AG08396 (cell line): ENCODE results near the gene ADARB2.
"Not testable (repeated sequence)": the region's sequence is repeated elsewhere in the genome, so short reads cannot be mapped to it uniquely, and the experiment has no call there.

Source experiments
- DNase-seq: peaks from one replicate; pipeline ENCODE4 v3.0.0; 2012; ENCODE audit warnings: low spot score, mixed read lengths

ADARB2 gene

DNA sequence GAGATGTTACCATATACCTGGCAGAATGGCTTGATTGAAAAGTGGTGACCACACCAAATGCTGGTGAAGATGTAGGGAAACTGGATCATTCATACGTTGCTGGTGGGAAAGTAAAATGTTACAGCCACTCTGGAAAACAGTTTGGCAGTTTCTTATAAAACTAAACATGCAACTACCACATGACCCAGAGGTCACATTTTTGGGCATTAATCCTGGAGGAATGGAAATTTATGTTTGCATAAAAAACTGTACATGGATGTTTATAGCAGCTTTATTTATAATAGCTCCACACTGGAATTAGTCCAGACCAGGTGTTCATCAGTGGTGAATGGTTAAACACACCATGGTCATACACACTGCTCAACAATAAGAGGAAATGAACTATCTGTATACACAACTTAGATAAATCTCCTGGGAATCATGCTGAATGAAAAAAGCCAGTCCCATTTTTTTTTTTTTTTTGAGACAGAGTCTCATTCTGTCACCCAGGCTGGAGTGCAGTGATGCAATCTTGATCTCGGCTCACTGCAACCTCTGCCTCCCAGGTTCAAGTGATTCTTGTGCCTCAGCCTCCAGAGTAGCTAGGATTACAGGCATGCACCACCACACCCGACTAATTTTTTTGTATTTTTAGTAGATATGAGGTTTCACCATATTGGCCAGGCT lies 309.7 kb downstream of the ADARB2 start:
- DNase-seq, result not testable (repeated sequence)

GRCh38 chr10:1426786-1427185 lies 310.5 kb downstream of the ADARB2 start:
- no peak for DNase-seq

DNA sequence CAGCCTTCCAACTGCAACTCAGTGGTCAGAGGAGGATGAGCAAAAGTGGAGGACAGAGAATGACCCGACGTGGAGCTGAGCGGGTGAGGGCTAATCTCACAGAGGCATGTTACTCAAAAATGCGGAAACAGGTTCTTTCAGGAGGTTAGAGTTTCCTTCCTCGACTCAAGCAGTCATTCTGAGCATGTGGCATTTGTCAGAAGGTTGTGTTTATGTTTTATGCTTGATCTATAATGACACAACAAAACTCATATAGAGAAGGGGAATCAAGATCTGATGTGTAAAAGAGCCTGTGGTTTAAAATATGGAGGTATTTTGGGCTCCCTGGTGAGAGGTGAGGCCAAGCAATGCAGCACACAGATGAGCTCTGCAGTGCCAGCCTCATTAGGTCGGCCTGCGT lies 311.4 kb downstream of the ADARB2 start:
- no peak for DNase-seq

- DNase-seq, result no peak
Observed at GRCh38 chr10:1424648-1425047, 312.7 kb downstream of the ADARB2 start.

DNA sequence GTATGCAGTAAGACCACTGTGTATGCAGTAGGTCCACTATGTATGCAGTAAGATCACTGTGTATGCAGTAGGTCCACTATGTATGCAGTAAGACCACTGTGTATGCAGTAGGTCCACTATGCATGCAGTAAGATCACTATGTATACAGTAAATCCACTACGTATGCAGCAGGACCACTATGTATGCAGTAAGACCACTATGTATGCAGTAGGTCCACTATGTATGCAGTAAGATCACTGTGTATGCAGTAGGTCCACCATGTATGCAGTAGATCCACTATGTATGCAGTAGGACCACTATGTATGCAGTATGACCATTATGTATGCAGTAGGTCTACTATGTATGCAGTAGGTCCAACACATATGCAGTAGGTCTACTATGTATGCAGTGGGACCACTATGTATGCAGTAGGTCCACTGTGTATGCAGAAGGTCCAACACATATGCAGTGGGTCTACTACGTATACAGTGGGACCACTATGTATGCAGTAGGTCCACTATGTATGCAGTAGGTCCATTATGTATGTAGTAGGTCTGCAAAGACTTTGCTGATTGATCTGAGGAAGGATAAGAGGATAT lies 313.6 kb downstream of the ADARB2 start:
- no peak for DNase-seq

DNA sequence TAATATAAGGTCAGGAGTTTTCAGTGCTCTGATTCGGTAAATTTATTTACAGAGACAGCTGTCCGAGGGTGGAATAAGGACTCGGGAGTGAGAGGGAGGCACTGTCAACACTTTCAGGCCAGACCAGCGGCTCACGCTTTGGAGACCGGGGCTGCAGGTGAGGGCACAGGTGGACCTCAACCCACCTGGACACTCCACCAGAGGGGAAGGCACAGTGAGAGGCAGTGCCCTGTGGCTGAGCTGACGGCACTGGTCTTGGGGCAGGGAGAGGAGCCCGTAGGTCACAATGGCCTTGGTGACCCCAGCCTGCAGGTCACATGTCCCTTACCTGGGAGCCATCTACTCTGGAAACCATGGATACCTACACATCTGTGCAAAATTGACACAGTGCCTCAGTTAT lies 315.1 kb downstream of the ADARB2 start:
- no peak for DNase-seq

- DNase-seq, result no peak
Observed at GRCh38 chr10:1420661-1421362, 316.5 kb downstream of the ADARB2 start.

- no peak for DNase-seq
Observed at GRCh38 chr10:1419796-1420610, 317.3 kb downstream of the ADARB2 start.

DNA sequence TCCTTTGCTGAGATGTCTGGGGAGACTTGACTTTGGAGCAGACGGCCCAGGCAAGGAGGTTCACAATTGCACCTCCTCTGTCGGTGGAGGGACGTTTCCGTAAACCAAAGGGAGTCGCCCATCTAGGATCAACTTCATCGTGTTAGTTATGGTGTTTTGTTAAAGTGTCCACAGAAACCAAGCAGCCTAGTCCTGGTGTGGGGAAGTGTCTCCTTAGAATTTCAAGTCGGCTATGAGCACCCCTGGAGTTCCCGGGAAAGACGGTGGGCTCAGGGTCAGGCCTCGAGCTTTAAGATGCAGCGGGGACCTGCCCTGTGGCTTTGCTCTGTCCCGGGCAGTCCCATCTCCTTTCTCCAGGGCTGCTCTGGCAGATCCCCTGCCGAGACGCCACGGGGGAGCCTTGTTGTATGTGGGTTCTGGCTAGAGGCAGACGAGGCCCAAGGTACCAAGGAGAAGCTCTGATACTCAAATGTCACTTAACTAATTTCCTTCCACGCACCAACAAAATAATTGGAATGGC lies 319.2 kb downstream of the ADARB2 start:
- no peak for DNase-seq

- DNase-seq, result no peak
Observed at GRCh38 chr10:1417574-1417973, 319.8 kb downstream of the ADARB2 start.

- no peak for DNase-seq
Observed at GRCh38 chr10:1416456-1417037, 320.8 kb downstream of the ADARB2 start.

- DNase-seq, result no peak
Observed at GRCh38 chr10:1414893-1415292, 322.4 kb downstream of the ADARB2 start.

GRCh38 chr10:1414346-1414745 lies 323.0 kb downstream of the ADARB2 start:
- not testable (repeated sequence) for DNase-seq

- DNase-seq, result no peak
Observed at GRCh38 chr10:1413823-1414222, 323.5 kb downstream of the ADARB2 start.

- DNase-seq, result no peak
Observed at GRCh38 chr10:1413256-1413655, 324.1 kb downstream of the ADARB2 start.

DNA sequence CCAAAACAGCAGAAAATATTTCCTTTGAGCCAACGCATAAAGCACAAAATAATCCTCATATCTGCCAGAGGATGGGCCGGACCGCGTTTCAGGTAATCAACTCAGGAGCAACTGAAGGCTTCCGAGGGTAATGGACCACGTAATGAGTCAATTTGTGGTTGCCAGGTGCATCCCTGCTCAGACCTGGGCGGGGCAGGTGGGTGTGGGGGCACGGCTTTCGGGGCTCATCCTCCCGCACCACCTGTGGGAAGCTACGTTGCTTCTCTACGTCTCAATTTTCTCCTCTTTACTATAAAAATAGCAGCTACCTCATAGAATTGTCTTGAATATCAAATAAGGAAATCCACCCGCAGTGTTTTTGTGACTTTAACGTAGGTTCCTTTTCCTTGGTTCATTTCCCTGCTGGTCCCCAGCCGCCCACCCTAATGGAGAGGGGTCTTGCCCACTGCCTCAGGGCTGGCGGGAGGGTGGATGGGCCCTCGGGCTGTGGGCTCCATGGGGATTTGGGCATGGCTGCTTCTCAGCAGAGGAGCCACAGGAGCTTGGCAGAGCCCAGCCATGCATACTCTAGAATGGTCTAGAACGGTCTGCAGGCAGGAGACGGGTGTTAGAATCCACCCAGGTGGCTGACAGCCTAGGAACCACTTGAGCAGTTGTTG lies 324.7 kb downstream of the ADARB2 start:
- DNase-seq, result no peak

GRCh38 chr10:1411956-1412355 lies 325.4 kb downstream of the ADARB2 start:
- no peak for DNase-seq

DNA sequence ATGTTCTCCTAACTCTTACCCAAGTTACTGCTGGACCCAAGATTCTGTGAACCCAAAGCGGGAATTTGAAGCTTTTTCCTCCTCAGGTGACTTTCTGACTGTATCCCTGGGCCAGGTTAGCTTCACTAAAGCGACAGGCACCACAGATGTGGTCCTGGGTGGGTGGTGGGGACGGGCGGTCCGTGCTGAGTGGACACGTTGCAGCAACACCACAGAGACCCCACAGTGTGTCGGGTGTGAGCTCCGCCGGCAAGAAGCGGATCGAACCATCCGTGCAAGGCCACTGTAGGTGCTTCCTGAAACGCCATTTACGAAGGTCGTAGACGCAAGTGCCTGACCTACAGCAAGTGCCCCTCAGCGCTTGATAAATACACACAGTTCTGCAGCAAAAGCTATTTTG lies 325.9 kb downstream of the ADARB2 start:
- DNase-seq, result no peak

GRCh38 chr10:1410469-1411395 lies 326.6 kb downstream of the ADARB2 start:
- DNase-seq, result no peak

DNA sequence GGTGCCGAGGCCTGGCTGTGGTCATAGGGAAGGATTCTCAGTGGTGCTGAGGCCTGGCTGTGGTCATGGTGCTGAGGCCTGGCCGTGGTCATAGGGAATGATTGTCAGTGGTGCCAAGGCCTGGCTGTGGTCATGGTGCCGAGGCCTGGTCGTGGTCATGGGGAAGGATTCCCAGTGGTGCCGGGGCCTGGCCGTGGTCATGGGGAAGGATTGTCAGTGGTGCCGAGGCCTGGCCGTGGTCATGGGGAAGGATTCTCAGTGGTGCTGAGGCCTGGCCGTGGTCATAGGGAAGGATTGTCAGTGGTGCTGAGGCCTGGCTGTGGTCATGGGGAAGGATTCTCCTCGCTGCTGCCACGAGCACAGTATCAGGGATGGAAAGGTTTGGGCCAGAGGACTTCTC lies 327.3 kb downstream of the ADARB2 start:
- DNase-seq, result no peak
